Heart left ventricle (tissue), 16 donors: ENCODE results near the gene CCL27. TPM values are rescaled to one million over a fixed set of nuclear protein-coding genes. Genes with fewer than 3 reads are reported as not detected.

Experiments
- ATAC-seq, 4 donors: fragments of 200-7000 bp; cut with Tn5 transposase; one replicate each; pipeline ENCODE4 v1.9.1; 2020 to 2022; ENCODE audit warnings: moderate library complexity in 4 of 4, mild to moderate bottlenecking in 3 of 4, moderate number of reproducible peaks in 1 of 4
- DNase-seq, 5 donors: peaks; one replicate each; pipeline ENCODE4 v3.0.0-alpha.2; 2020
- H3K27ac ChIP-seq, 12 donors: fragments of 200-600 bp; sonication (generic) in 4 of 12; one replicate each; pipeline versions ENCODE4 v1.5.0 to v1.8.0; 2016 to 2022; ENCODE audit warnings: mild to moderate bottlenecking in 2 of 12
- H3K27me3 ChIP-seq, 9 donors: fragments of 200-600 bp; sonication (generic) in 2 of 9; one replicate each; pipeline versions ENCODE4 v1.5.1 to v1.8.0; 2016 to 2022; ENCODE audit warnings: mild to moderate bottlenecking in 3 of 9
- H3K36me3 ChIP-seq, 9 donors: fragments of 200-600 bp; sonication (generic) in 2 of 9; one replicate each; pipeline versions ENCODE4 v1.5.0 to v1.8.0; 2018 to 2022; ENCODE audit warnings: mild to moderate bottlenecking in 2 of 9
- H3K4me1 ChIP-seq, 12 donors: fragments of 200-600 bp; sonication (generic) in 4 of 12; one replicate each; pipeline versions ENCODE4 v1.5.0 to v1.8.0; 2016 to 2022; ENCODE audit warnings: mild to moderate bottlenecking in 3 of 12
- H3K4me3 ChIP-seq, 12 donors: fragments of 200-600 bp; sonication (generic) in 4 of 12; one replicate each; pipeline versions ENCODE4 v1.5.0 to v1.8.0; 2017 to 2022; ENCODE audit warnings: mild to moderate bottlenecking in 9 of 12, moderate library complexity in 4 of 12
- H3K9me3 ChIP-seq, 12 donors: fragments of 200-600 bp; sonication (generic) in 4 of 12; one replicate each; pipeline versions ENCODE4 v1.5.0 to v1.8.0; 2016 to 2022; ENCODE audit warnings: mild to moderate bottlenecking in 1 of 12
- POLR2A ChIP-seq, 2 donors: fragments of 450-650 bp; IDR thresholded peaks; one replicate each; pipeline ENCODE4 v1.6.1; 2017; ENCODE audit warnings: antibody characterized with exemption in 2 of 2, mild to moderate bottlenecking in 2 of 2, moderate library complexity in 2 of 2
- WGBS, 4 donors: extraction: QIAGEN DNeasy Blood & Tissue Kit in 2 of 4; methylation state at CpG; one replicate each; pipeline versions ENCODE4 v1.1.5 to v1.1.7; 2013 to 2018; 5-methylcytosine and 5-hydroxymethylcytosine counted together
- intact Hi-C, 10 donors: fragments of 100-400 bp; cut with DNase I; formaldehyde crosslinking; loops; one replicate each; pipeline versions ENCODE4 v1.11.1 to v1.14.2; 2022
- polyA plus RNA-seq, 2 donors: library from polyadenylated mRNA; stranded (reverse); fragments of 200-250 nt; gene quantifications; one replicate each; pipeline ENCODE4 v1.2.3, GENCODE V29; 2013
- total RNA-seq, 9 donors: library from RNA; depleted of rRNA in 2 of 9; stranded (reverse); fragments of >200 nt in 2 of 9; fragmentation: NEBNext Ultra II Directional in 3 of 9; extraction: Animal tissue kit (Norgen Biotek cat#: 25700) in 3 of 9; gene quantifications; one replicate each; pipeline versions ENCODE4 v1.1.0 to v1.2.4, GENCODE V29; 2016 to 2023
- TF ChIP-seq, protein P1 (sequence below), 12 donors: fragments of 200-600 bp; sonication (generic) in 4 of 12; IDR thresholded peaks; one replicate each; pipeline versions ENCODE4 v1.5.0 to v1.8.0; 2018 to 2022; ENCODE audit warnings: antibody characterized with exemption in 12 of 12, mild to moderate bottlenecking in 5 of 12
- donor health status: ischemic (EF 13 %, LVEDD 7.1; RV severe dilation, severe dysfunction).
- donor health status: healthy with polysubstance abuse.
- donor health status: DM: no; HTN: yes; CAD: no.
- donor health status: DM: no; HTN: no; CAD: no.
- donor health status: ischemic (EF 25% LVEDD 6.9; RV normal size, moderate dysfunction).
- donor health status: ischemic (EF 25% LVEDD 5.7; RV mildly dilated, moderate dysfunction).
- donor health status: healthy.
- donor health status: DM: yes; HTN: yes; CAD: no.
- donor health status: ischemic (EF 35%, LVEDD 5.7; RV mildly dilated, moderate dysfunction).
- donor health status: nonischemic (EF 11% LVEDD 7.7; RV severe dilation, severe dysfunction).
- donor health status: DM: yes; HTN: yes; CAD: no.
- donor health status: PGD.
- donor health status: ischemic (EF 29% LVEDD 5.4; RV normal size, mild dysfunction).
- donor health status: nonischemic (EF 23%, LVEDD 6.1; RV moderate dilation, normal function).

The CCL27 gene
- total and polyA plus RNA-seq, 11 donors, result 0.35 to 0.57 (median 0.40) TPM; not detected in 8

DNA sequence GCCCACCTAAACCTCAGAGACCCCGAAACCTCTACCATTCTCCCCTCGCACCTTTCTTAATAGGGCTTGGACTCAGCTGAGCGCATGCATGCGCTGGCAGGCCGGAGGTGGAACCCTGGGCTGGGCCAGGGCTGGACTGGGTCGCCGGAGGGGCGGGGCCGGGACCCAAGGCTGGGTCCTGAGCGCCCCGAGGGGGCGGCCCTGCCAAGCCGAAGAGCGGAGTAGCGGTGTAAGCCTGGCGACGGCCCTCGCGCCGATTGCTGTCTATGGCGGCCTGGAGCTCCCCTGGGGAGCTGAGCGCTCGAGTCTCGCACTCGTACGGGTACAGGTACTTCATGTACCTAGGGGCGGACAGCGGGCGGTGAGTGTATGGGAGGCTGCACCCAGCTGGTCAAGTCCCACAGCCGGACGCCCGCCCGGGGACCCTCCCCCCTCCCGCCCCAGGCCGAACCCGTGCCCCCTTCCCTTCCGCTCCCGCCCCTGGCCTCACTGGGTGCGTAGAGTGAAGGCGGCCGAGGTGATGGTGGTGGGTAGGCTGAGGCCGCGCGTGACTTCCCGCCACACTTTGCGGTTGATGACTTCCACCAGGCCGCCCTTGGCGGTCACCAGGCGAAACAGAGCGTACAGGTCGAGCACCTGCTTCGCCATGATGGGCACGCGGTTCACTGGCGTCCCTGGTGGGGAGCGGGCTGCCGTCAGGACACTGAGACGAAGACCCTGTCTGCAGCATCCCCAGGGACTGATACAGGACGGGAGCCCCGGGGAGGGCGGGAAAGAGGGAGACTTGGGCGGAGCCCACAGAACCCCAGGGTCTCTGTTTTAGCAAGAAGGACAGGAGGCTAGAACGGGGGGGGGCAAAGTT is 38.9 kb downstream of the CCL27 start:
- TF ChIP-seq POLR2A (IDR thresholded peaks at IDR 0.05), result no peak
- TF ChIP-seq, protein P1, sequence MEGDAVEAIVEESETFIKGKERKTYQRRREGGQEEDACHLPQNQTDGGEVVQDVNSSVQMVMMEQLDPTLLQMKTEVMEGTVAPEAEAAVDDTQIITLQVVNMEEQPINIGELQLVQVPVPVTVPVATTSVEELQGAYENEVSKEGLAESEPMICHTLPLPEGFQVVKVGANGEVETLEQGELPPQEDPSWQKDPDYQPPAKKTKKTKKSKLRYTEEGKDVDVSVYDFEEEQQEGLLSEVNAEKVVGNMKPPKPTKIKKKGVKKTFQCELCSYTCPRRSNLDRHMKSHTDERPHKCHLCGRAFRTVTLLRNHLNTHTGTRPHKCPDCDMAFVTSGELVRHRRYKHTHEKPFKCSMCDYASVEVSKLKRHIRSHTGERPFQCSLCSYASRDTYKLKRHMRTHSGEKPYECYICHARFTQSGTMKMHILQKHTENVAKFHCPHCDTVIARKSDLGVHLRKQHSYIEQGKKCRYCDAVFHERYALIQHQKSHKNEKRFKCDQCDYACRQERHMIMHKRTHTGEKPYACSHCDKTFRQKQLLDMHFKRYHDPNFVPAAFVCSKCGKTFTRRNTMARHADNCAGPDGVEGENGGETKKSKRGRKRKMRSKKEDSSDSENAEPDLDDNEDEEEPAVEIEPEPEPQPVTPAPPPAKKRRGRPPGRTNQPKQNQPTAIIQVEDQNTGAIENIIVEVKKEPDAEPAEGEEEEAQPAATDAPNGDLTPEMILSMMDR (IDR thresholded peaks at IDR 0.05), result no peak
- Histone ChIP-seq H3K4me1 (peaks cover 0 to 37% (median 25%) of the 10 kb centered on the region in 12 donors), H3K4me3 (peak overlapping the region in 5 of 12 donors; percentile 3 to 28 (median 8)), H3K9me3 (no peaks in the 10 kb centered on the region), H3K27ac (no peak overlapping the region), H3K36me3 (peaks cover 0 to 2% (median 1%) of the 10 kb centered on the region in 9 donors), H3K27me3 (peaks cover 39 to 72% (median 68%) of the 10 kb centered on the region in 9 donors)
- intact Hi-C loops, result no loop called here
- 11 to 23% (median 17%) methylated on average over 22 to 63 of the region's 63 CpGs for WGBS, 4 donors
- ATAC-seq (no peak), DNase-seq (peak in 1 of 5 donors; percentile 64)

DNA sequence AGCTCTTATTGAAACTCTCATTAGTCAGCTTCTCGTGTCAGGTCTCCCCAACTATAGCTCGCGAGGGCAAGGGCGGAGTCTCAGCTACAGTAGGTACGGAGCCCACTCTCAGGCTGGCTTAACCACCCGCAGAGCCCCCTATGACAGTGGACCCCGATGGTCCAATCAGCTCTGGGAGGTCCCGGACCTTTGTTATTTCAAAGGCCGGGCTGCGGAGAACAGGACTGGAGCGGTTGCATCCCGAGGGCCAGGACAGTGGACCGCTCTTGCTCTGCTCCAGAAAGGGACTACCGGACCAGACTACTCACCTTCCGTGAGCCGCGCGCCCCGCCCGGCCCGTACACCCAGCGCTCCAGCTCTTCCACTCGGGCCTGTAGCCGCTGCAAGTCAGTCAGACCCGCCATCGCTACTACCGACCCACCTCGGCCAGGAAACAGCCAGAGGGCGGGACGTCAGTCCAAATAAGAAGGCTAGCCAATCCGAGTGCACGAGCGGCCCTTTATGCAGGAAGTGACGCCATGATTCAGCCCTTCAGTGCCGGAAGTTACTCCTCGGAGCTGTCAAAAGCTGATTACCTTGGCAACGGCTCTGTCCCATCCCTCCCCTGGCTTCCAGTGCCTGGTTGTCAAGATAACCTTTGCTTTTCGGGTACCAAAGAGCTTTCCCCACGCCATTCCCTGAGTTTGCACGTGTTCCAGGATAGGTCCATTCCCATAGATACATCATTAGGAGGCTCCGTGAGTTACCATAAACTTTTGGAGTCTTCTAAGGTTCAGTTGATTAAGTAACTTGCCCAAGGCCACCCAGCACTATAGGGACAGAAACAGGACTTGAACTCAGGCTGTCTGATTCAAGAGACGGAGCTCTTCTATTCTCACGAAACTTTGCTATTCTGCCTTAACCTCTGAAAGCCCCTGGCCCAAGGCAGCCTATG is 42.1 kb downstream of the CCL27 start, which contains the start of gene DCTN3:
Gene DCTN3, minus strand, starts transcription at position 435 of the 934 bp plus-strand sequence. Its CDS starts 31 bp downstream, at position 404.
- Histone ChIP-seq H3K9me3 (no peaks in the 10 kb centered on the region), H3K4me1 (peaks cover 0 to 33% (median 20%) of the 10 kb centered on the region in 12 donors), H3K27ac (peak within 1 kb of the TSS in 7 of 12 donors; percentile 37 to 75 (median 51)), H3K27me3 (peaks cover 15 to 39% (median 35%) of the 10 kb centered on the region in 9 donors), H3K4me3 (peak within 1 kb of the TSS; percentile 63 to 99 (median 79)), H3K36me3 (peaks cover 0 to 35% (median 34%) of the 10 kb centered on the region in 9 donors)
- TF ChIP-seq POLR2A (IDR thresholded peaks at IDR 0.05), result peak in 1 of 2 donors; percentile 38
- TF ChIP-seq, protein P1 (IDR thresholded peaks at IDR 0.05), result peak in 1 of 12 donors; percentile 34
- WGBS, 4 donors, result 4 to 12% (median 5%) methylated on average over 17 to 43 of the region's 43 CpGs
- intact Hi-C loops, result no loop called here
- DNase-seq (peak; percentile 93 to 96 (median 94)), ATAC-seq (peak; percentile 97 to 99 (median 98))

DNA sequence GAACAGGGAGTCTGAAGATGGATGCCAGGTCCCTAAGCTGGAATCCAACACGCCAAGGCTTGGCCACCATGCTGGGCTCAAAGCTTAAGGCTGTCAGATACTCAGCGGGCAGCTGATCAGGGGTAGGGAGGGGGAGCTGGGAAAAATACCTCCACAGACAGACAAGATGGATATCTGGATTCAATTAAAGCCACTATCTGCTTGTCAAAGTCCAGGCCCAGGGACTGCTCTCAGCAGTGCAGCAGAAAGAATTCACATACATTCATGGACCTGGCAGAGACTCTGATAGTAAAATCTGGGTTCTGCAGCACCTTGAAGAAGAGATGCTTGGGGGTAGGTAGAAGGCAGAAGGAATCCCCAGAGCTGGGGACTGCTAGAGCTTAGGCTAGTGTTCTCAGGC is 47.3 kb downstream of the CCL27 start:
- no peak overlapping the region for H3K27ac ChIP-seq
- H3K4me3 ChIP-seq, result no peak overlapping the region
- peaks cover 0 to 37% (median 31%) of the 10 kb centered on the region in 12 donors for H3K4me1 ChIP-seq
- 87 to 95% (median 91%) methylated on average over 2 of the region's 2 CpGs for WGBS, 4 donors
- H3K36me3 ChIP-seq, result peaks cover 0 to 55% (median 50%) of the 10 kb centered on the region in 9 donors
- intact Hi-C loops, result loop anchor here in 1 of 10 donors (10.0 kb wide), 1 partner anchor 160 kb away; the partner anchor contains the start of genes DNAI1 and FAM219A
- TF ChIP-seq POLR2A (IDR thresholded peaks at IDR 0.05), result no peak
- TF ChIP-seq, protein P1 (IDR thresholded peaks at IDR 0.05), result no peak
- DNase-seq, result no peak
- H3K9me3 ChIP-seq, result no peaks in the 10 kb centered on the region
- H3K27me3 ChIP-seq, result no peaks in the 10 kb centered on the region
- ATAC-seq, result no peak
